ENCODE results near the gene SDHAF1. TPM values are rescaled to one million over a fixed set of nuclear protein-coding genes. Genes with fewer than 3 reads are reported as not detected.

The SDHAF1 gene
- total RNA-seq, 1 experiment from 2014 or later, result 16.0 TPM

GRCh38 chr19:35988824-35989223 is 6.2 kb upstream of the SDHAF1 start:
- Histone ChIP-seq H3T11ph (ENCODE audit: low read length) (no peak overlapping the region), H3K23me2 (ENCODE audit: insufficient read length, low read depth, low read length, poor library complexity, severe bottlenecking) (no peaks in the 10 kb centered on the region), H4K91ac (ENCODE audit: insufficient read length, low read depth, low read length) (no peak overlapping the region), H3K4me1 (ENCODE audit: insufficient read depth, low read length) (no peaks in the 10 kb centered on the region), H2BK15ac (ENCODE audit: low read depth, low read length) (no peak overlapping the region), H2BK5ac (ENCODE audit: insufficient read length, low read length) (no peak overlapping the region), H2BK120ac (ENCODE audit: low read depth, low read length, poor library complexity, severe bottlenecking) (no peak overlapping the region), H3K56ac (ENCODE audit: insufficient read length, low read depth, low read length) (no peak overlapping the region), H2BK20ac (ENCODE audit: low read depth, low read length, poor library complexity, severe bottlenecking) (no peak overlapping the region), H3K27me3 (ENCODE audit: insufficient read depth, low read length) (no peaks in the 10 kb centered on the region; the same call in 1 of the 2 replicates), H3K27ac (ENCODE audit: insufficient read length, low read depth, low read length) (no peak overlapping the region), H4K5ac (ENCODE audit: insufficient read length, low read depth, low read length) (no peak overlapping the region), H3K23ac (ENCODE audit: insufficient read length, low read depth, low read length) (no peak overlapping the region), H3K14ac (ENCODE audit: insufficient read depth, low read length) (no peak overlapping the region), H2AFZ (ENCODE audit: low read length) (no peak overlapping the region), H2BK12ac (ENCODE audit: insufficient read length, low read depth, low read length) (no peak overlapping the region), H2AK5ac (ENCODE audit: insufficient read length, low read length) (no peak overlapping the region), H4K20me1 (ENCODE audit: control insufficient read depth, insufficient read depth, insufficient read length) (no peaks in the 10 kb centered on the region), H3K9ac (ENCODE audit: extremely low read depth, insufficient read length, low read length) (no peak overlapping the region), H3K18ac (ENCODE audit: insufficient read length, low read depth, low read length) (no peak overlapping the region), H3K79me1 (ENCODE audit: insufficient read depth, low read depth, low read length, poor library complexity, severe bottlenecking) (no peaks in the 10 kb centered on the region), H3K4ac (ENCODE audit: low read depth, low read length) (no peak overlapping the region), H3K79me2 (ENCODE audit: insufficient read depth, low read length) (no peaks in the 10 kb centered on the region), H3K9me3 (ENCODE audit: control insufficient read depth, low read depth, low read length) (no peaks in the 10 kb centered on the region), H4K8ac (replicated peaks; ENCODE audit: insufficient read length, low read depth, low read length) (no peak overlapping the region), H3K4me2 (ENCODE audit: insufficient read depth, insufficient read length, low read length) (no peak overlapping the region)
- H3K36me3 Mint-ChIP-seq (ENCODE audit: insufficient read depth in 1 of 3, low read depth in 3 of 3), result no peaks in the 10 kb centered on the region; a peak in 1 of 7 replicates
- WGBS (ENCODE audit: extremely low coverage, insufficient read length, low lambda C conversion rate), result no CpG with 5 or more reads among the region's 3 CpGs
- no peak for DNase-seq
- TF ChIP-seq, protein P1, sequence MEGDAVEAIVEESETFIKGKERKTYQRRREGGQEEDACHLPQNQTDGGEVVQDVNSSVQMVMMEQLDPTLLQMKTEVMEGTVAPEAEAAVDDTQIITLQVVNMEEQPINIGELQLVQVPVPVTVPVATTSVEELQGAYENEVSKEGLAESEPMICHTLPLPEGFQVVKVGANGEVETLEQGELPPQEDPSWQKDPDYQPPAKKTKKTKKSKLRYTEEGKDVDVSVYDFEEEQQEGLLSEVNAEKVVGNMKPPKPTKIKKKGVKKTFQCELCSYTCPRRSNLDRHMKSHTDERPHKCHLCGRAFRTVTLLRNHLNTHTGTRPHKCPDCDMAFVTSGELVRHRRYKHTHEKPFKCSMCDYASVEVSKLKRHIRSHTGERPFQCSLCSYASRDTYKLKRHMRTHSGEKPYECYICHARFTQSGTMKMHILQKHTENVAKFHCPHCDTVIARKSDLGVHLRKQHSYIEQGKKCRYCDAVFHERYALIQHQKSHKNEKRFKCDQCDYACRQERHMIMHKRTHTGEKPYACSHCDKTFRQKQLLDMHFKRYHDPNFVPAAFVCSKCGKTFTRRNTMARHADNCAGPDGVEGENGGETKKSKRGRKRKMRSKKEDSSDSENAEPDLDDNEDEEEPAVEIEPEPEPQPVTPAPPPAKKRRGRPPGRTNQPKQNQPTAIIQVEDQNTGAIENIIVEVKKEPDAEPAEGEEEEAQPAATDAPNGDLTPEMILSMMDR (conservative IDR thresholded peaks at IDR 0.05), result no peak
- H3K27me3 Mint-ChIP-seq (ENCODE audit: low read depth), result peaks cover 60% of the 10 kb centered on the region
- H3K9me3 Mint-ChIP-seq, result no peaks in the 10 kb centered on the region; a peak in 2 of 5 replicates
- H3K27ac Mint-ChIP-seq, result no peak overlapping the region
- H3K4me1 Mint-ChIP-seq, result peaks cover 4 to 9% of the 10 kb centered on the region in 2 experiments
- H3K4me3 Mint-ChIP-seq, result no peak overlapping the region

Measured in H9 (cell line).